ENCODE data around the gene UTF1.

GRCh38 chr10:133235265-133235855 lies 5.3 kb downstream of the UTF1 start:
- TF ChIP-seq CTCF (IDR thresholded peaks at IDR 0.05; ENCODE audit: low read depth, low read length) (no peak), EZH2phosphoT487 (IDR thresholded peaks at IDR 0.05; ENCODE audit: low read depth) (no peak)
